ENCODE measurements around the gene POLR1D. TPM values are rescaled to one million over a fixed set of nuclear protein-coding genes. Genes with fewer than 3 reads are reported as not detected.

POLR1D gene
- total and polyA plus RNA-seq, 9 donors = 83.7 to 223 (median 133) TPM

- 86 to 90% (median 88%) methylated on average over 8 of the region's 8 CpGs for WGBS, 3 donors
- no peak overlapping the region for H3K4me3 ChIP-seq
- no peak overlapping the region for H3K27ac ChIP-seq
- no peak for DNase-seq
- TF ChIP-seq EP300 (IDR thresholded peaks at IDR 0.05) (no peak), POLR2A (IDR thresholded peaks at IDR 0.05) (no peak), CTCF (IDR thresholded peaks at IDR 0.05) (no peak)
- intact Hi-C loops (cut with DNase I) = no loop called here
- no peaks in the 10 kb centered on the region for H3K36me3 ChIP-seq
- no peaks in the 10 kb centered on the region for H3K9me3 ChIP-seq
- H3K4me1 ChIP-seq (ENCODE audit: insufficient read depth) = no peaks in the 10 kb centered on the region
- no peaks in the 10 kb centered on the region for H3K27me3 ChIP-seq
Measured at GRCh38 chr13:27663947-27664346, 42.3 kb downstream of the POLR1D start.

GRCh38 chr13:27665333-27665732 lies 43.6 kb downstream of the POLR1D start:
- Histone ChIP-seq H3K4me3 (no peak overlapping the region), H3K27me3 (no peaks in the 10 kb centered on the region), H3K4me1 (ENCODE audit: insufficient read depth) (no peaks in the 10 kb centered on the region), H3K27ac (no peak overlapping the region), H3K36me3 (no peaks in the 10 kb centered on the region), H3K9me3 (no peaks in the 10 kb centered on the region)
- TF ChIP-seq EP300 (IDR thresholded peaks at IDR 0.05) = no peak
- DNase-seq = no peak
- intact Hi-C loops (cut with DNase I) = no loop called here
- WGBS, 3 donors = 24 to 32% (median 27%) methylated on average over 3 of the region's 3 CpGs

DNA sequence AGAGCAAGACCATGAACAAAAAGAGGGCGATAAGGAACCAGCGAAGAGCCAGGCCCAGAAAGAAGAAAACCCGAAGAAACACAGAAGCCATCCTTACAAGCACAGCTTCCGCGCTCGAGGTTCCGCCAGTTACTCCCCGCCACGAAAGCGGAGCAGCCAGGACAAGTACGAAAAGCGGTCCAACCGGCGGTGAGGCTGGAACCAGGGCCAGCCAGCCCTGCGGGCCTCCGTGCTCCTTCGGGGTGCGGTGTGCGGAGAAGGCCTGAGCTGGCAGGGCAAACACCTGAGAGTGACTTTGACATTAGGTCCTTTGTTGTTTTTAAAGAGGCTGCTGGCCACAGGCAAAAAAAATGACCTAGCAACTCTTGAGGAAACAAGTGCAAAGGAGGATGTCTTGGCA lies 44.1 kb downstream of the POLR1D start:
- no peak overlapping the region for H3K4me3 ChIP-seq
- no peak overlapping the region for H3K27ac ChIP-seq
- DNase-seq = no peak
- no peaks in the 10 kb centered on the region for H3K4me1 ChIP-seq (ENCODE audit: insufficient read depth)
- no peaks in the 10 kb centered on the region for H3K27me3 ChIP-seq
- H3K36me3 ChIP-seq = no peaks in the 10 kb centered on the region
- intact Hi-C loops (cut with DNase I) = no loop called here
- WGBS, 3 donors = 94 to 96% (median 94%) methylated on average over 19 of the region's 19 CpGs
- H3K9me3 ChIP-seq = no peaks in the 10 kb centered on the region
- no peak for TF ChIP-seq EP300 (IDR thresholded peaks at IDR 0.05)
- no peak for TF ChIP-seq CTCF (IDR thresholded peaks at IDR 0.05)
- no peak for TF ChIP-seq POLR2A (IDR thresholded peaks at IDR 0.05)

- intact Hi-C loops (cut with DNase I) = no loop called here
Measured at GRCh38 chr13:27666951-27667350, 45.3 kb downstream of the POLR1D start.

GRCh38 chr13:27667946-27668345 lies 46.3 kb downstream of the POLR1D start:
- no peaks in the 10 kb centered on the region for H3K4me1 ChIP-seq (ENCODE audit: insufficient read depth)
- intact Hi-C loops (cut with DNase I) = no loop called here
- no peak for DNase-seq
- H3K27ac ChIP-seq = no peak overlapping the region
- no peaks in the 10 kb centered on the region for H3K27me3 ChIP-seq
- no peaks in the 10 kb centered on the region for H3K9me3 ChIP-seq
- H3K4me3 ChIP-seq = no peak overlapping the region
- 31 to 53% (median 36%) methylated on average over 2 of the region's 2 CpGs for WGBS, 3 donors
- H3K36me3 ChIP-seq = no peaks in the 10 kb centered on the region
- TF ChIP-seq EP300 (IDR thresholded peaks at IDR 0.05) (no peak), POLR2A (IDR thresholded peaks at IDR 0.05) (no peak), CTCF (IDR thresholded peaks at IDR 0.05) (no peak)

More at GRCh38 chr13:27666951-27667350, 45.3 kb downstream of the POLR1D start:
- Histone ChIP-seq H3K4me3 (no peak overlapping the region), H3K9me3 (no peaks in the 10 kb centered on the region), H3K27me3 (no peaks in the 10 kb centered on the region), H3K27ac (no peak overlapping the region), H3K36me3 (no peaks in the 10 kb centered on the region), H3K4me1 (ENCODE audit: insufficient read depth) (no peaks in the 10 kb centered on the region)
- DNase-seq = no peak
- WGBS, 3 donors = 87 to 88% (median 87%) methylated on average over 3 of the region's 3 CpGs
- no peak for TF ChIP-seq EP300 (IDR thresholded peaks at IDR 0.05)
- TF ChIP-seq CTCF (IDR thresholded peaks at IDR 0.05) = no peak
- TF ChIP-seq POLR2A (IDR thresholded peaks at IDR 0.05) = no peak
